PC-3 (cell line): ENCODE measurements around the gene KRT83.

Source experiments
- EZH2 ChIP-seq: fragments of 300-600 bp; sonication (generic); IDR thresholded peaks from one replicate; pipeline ENCODE4 v1.6.1; 2017; ENCODE audit warnings: antibody characterized with exemption, mild to moderate bottlenecking, low read length; ENCODE audit not compliant: unreplicated experiment
- EZH2phosphoT487 ChIP-seq: fragments of 300-600 bp; sonication (generic); IDR thresholded peaks from 2 replicates; pipeline ENCODE4 v1.6.1; 2018; ENCODE audit warnings: mild to moderate bottlenecking, antibody characterized with exemption, low read length, borderline replicate concordance
- TF ChIP-seq, protein P1 (sequence below): fragments of 300-600 bp; sonication (generic); conservative IDR thresholded peaks from 2 replicates; pipeline ENCODE4 v1.5.1; 2017; ENCODE audit warnings: antibody characterized with exemption, low read depth, mild to moderate bottlenecking, low read length

- TF ChIP-seq, protein P1, sequence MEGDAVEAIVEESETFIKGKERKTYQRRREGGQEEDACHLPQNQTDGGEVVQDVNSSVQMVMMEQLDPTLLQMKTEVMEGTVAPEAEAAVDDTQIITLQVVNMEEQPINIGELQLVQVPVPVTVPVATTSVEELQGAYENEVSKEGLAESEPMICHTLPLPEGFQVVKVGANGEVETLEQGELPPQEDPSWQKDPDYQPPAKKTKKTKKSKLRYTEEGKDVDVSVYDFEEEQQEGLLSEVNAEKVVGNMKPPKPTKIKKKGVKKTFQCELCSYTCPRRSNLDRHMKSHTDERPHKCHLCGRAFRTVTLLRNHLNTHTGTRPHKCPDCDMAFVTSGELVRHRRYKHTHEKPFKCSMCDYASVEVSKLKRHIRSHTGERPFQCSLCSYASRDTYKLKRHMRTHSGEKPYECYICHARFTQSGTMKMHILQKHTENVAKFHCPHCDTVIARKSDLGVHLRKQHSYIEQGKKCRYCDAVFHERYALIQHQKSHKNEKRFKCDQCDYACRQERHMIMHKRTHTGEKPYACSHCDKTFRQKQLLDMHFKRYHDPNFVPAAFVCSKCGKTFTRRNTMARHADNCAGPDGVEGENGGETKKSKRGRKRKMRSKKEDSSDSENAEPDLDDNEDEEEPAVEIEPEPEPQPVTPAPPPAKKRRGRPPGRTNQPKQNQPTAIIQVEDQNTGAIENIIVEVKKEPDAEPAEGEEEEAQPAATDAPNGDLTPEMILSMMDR: no peak
- no peak for TF ChIP-seq EZH2phosphoT487
- TF ChIP-seq EZH2: no peak
Observed at GRCh38 chr12:52313461-52313860, 7.7 kb downstream of the KRT83 start.
